SKM-1 treated with dmso at 0.1 percent for 144 hours (cell line): ENCODE data around the gene RFPL2.
"Not testable (repeated sequence)": the region's sequence is repeated elsewhere in the genome, so short reads cannot be mapped to it uniquely, and the experiment has no call there.

Experiments used
- DNase-seq: peaks from one replicate; lab custom pipeline; 2025; ENCODE audit not compliant: unreplicated experiment; lab: John Stamatoyannopoulos, UW

RFPL2 gene

GRCh38 chr22:32206774-32207758 is 2.2 kb upstream of the RFPL2 start:
- peak; percentile 43 for DNase-seq

- DNase-seq = no peak
Observed at GRCh38 chr22:32205974-32206773, 1.3 kb upstream of the RFPL2 start.

GRCh38 chr22:32204040-32204855 is 625 bp downstream of the RFPL2 start:
- DNase-seq = no peak

- no peak for DNase-seq
Observed at GRCh38 chr22:32203181-32204039, 1.5 kb downstream of the RFPL2 start.

GRCh38 chr22:32202539-32203180 is 2.2 kb downstream of the RFPL2 start:
- peak; percentile 45 for DNase-seq

- DNase-seq = no peak
Observed at GRCh38 chr22:32202161-32202538, 2.7 kb downstream of the RFPL2 start.

GRCh38 chr22:32200752-32201151 is 4.1 kb downstream of the RFPL2 start:
- peak; percentile 5 for DNase-seq

GRCh38 chr22:32199961-32200360 is 4.9 kb downstream of the RFPL2 start:
- DNase-seq = no peak

- DNase-seq = no peak
Observed at GRCh38 chr22:32199341-32199740, 5.5 kb downstream of the RFPL2 start.

- DNase-seq = not testable (repeated sequence)
Observed at GRCh38 chr22:32197553-32198226, 7.2 kb downstream of the RFPL2 start.

- not testable (repeated sequence) for DNase-seq
Observed at GRCh38 chr22:32195900-32196299, 9.0 kb downstream of the RFPL2 start.

- DNase-seq = not testable (repeated sequence)
Observed at GRCh38 chr22:32193346-32193745, 11.5 kb downstream of the RFPL2 start.

GRCh38 chr22:32191021-32191420 is 13.9 kb downstream of the RFPL2 start:
- DNase-seq = not testable (repeated sequence)

GRCh38 chr22:32185821-32186220 is 19.1 kb downstream of the RFPL2 start:
- DNase-seq = no peak

GRCh38 chr22:32183625-32184024 is 21.2 kb downstream of the RFPL2 start:
- DNase-seq = no peak

GRCh38 chr22:32181043-32181442 is 23.8 kb downstream of the RFPL2 start:
- DNase-seq = no peak

GRCh38 chr22:32177221-32177765 is 27.6 kb downstream of the RFPL2 start:
- no peak for DNase-seq
